GM23338 (cell line): ENCODE data around the gene CAMTA1. TPM values are rescaled to one million over a fixed set of nuclear protein-coding genes. Genes with fewer than 3 reads are reported as not detected.

Experiments used
- ATAC-seq: fragments of 200-7000 bp; cut with Tn5 transposase; 3 replicates; pipeline ENCODE4 v1.9.1; 2020
- DNase-seq: peaks from one replicate; pipeline ENCODE4 v3.0.0-alpha.2; 2015; ENCODE audit warnings: low spot score
- H2AFZ ChIP-seq: fragments of 200-600 bp; sonication (generic); 2 replicates; pipeline ENCODE4 v1.8.0; 2016; ENCODE audit warnings: antibody characterized with exemption, mild to moderate bottlenecking, moderate library complexity
- H3F3A ChIP-seq: fragments of 200-600 bp; sonication (generic); replicated peaks from 2 replicates; pipeline ENCODE4 v1.8.0; 2017; ENCODE audit warnings: antibody characterized with exemption, mixed run types, low read depth
- H3K27ac ChIP-seq: fragments of 200-600 bp; sonication (generic); 2 replicates; pipeline ENCODE4 v1.6.1; 2016; ENCODE audit warnings: low read depth
- H3K27me3 ChIP-seq: fragments of 200-600 bp; sonication (generic); 2 replicates; pipeline ENCODE4 v1.8.0; 2016; ENCODE audit warnings: mild to moderate bottlenecking, mixed run types, moderate library complexity; ENCODE audit not compliant: insufficient read depth
- H3K36me3 ChIP-seq: fragments of 200-600 bp; sonication (generic); 2 replicates; pipeline ENCODE4 v1.8.0; 2016; ENCODE audit warnings: mild to moderate bottlenecking; ENCODE audit not compliant: insufficient read depth
- H3K4me1 ChIP-seq: fragments of 200-600 bp; sonication (generic); 2 replicates; pipeline ENCODE4 v1.8.0; 2016; ENCODE audit warnings: mild to moderate bottlenecking, moderate library complexity; ENCODE audit not compliant: insufficient read depth
- H3K4me2 ChIP-seq: fragments of 200-600 bp; sonication (generic); 2 replicates; pipeline ENCODE4 v1.7.1; 2017; ENCODE audit warnings: mixed run types
- H3K4me3 ChIP-seq: fragments of 200-600 bp; sonication (generic); 2 replicates; pipeline ENCODE4 v1.6.1; 2016; ENCODE audit warnings: mixed run types
- H3K79me2 ChIP-seq: fragments of 200-600 bp; sonication (generic); replicated peaks from 2 replicates; pipeline ENCODE4 v1.8.0; 2017; ENCODE audit warnings: mild to moderate bottlenecking; ENCODE audit not compliant: insufficient read depth
- H3K9me2 ChIP-seq: fragments of 200-600 bp; sonication (generic); 2 replicates; pipeline ENCODE4 v1.8.0; 2017; ENCODE audit not compliant: insufficient read depth
- H4K20me1 ChIP-seq: fragments of 200-600 bp; sonication (generic); replicated peaks from 2 replicates; pipeline ENCODE4 v1.8.0; 2017; ENCODE audit warnings: mild to moderate bottlenecking; ENCODE audit not compliant: insufficient read depth
- H3K27ac Mint-ChIP-seq: 2 replicates; pipeline ENCODE4 v1.8.0; 2020; ENCODE audit warnings: inconsistent platforms, mild to moderate bottlenecking, moderate library complexity, mixed read lengths
- H3K27me3 Mint-ChIP-seq: 3 replicates; pipeline ENCODE4 v1.8.0; 2022; ENCODE audit warnings: low read depth, mild to moderate bottlenecking, moderate library complexity, mixed read lengths, inconsistent platforms; ENCODE audit not compliant: insufficient read depth, poor library complexity
- H3K36me3 Mint-ChIP-seq: 3 replicates; pipeline ENCODE4 v1.8.0; 2021; ENCODE audit warnings: low read depth, mild to moderate bottlenecking, inconsistent platforms, moderate library complexity, mixed read lengths
- H3K4me1 Mint-ChIP-seq: 3 replicates; pipeline ENCODE4 v1.8.0; 2020; ENCODE audit warnings: mild to moderate bottlenecking, inconsistent platforms, mixed read lengths
- H3K4me3 Mint-ChIP-seq: 3 replicates; pipeline ENCODE4 v1.8.0; 2021; ENCODE audit warnings: moderate library complexity, mild to moderate bottlenecking, inconsistent platforms, mixed read lengths
- H3K9me3 Mint-ChIP-seq: 3 replicates; pipeline ENCODE4 v1.8.0; 2020; ENCODE audit warnings: moderate library complexity, mild to moderate bottlenecking, inconsistent platforms, mixed read lengths
- CREB1 ChIP-seq: fragments of 250-450 bp; sonication (Bioruptor Pico); IDR thresholded peaks from 2 replicates; pipeline ENCODE4 v1.5.0; 2020; ENCODE audit warnings: low read depth, mild to moderate bottlenecking, moderate library complexity
- EZH2 ChIP-seq: fragments of 200-600 bp; sonication (generic); IDR thresholded peaks from one replicate; pipeline ENCODE4 v1.8.0; 2017; ENCODE audit warnings: antibody characterized with exemption, mild to moderate bottlenecking, low read depth; ENCODE audit not compliant: unreplicated experiment
- EZH2phosphoT487 ChIP-seq: fragments of 200-600 bp; sonication (generic); IDR thresholded peaks from one replicate; pipeline ENCODE4 v1.8.1; 2018; ENCODE audit warnings: antibody characterized with exemption; ENCODE audit not compliant: unreplicated experiment
- JUNB ChIP-seq: IDR thresholded peaks from one replicate; pipeline ENCODE4 v1.6.1; 2016; ENCODE audit warnings: antibody characterized with exemption; ENCODE audit not compliant: unreplicated experiment
- NANOG ChIP-seq: IDR thresholded peaks from 2 replicates; pipeline ENCODE4 v1.6.1; 2016; ENCODE audit warnings: antibody characterized with exemption, borderline replicate concordance
- POLR2AphosphoS5 ChIP-seq: IDR thresholded peaks from 2 replicates; pipeline ENCODE4 v1.6.1; 2016; ENCODE audit warnings: antibody characterized with exemption, low read depth
- STAT1 ChIP-seq: IDR thresholded peaks from one replicate; pipeline ENCODE4 v1.6.1; 2016; ENCODE audit warnings: antibody characterized with exemption; ENCODE audit not compliant: unreplicated experiment
- ZNF114 ChIP-seq: fragments of 250-450 bp; sonication (Bioruptor Pico); IDR thresholded peaks from 2 replicates; pipeline ENCODE4 v1.5.0; 2020; ENCODE audit warnings: mild to moderate bottlenecking, moderate library complexity
- ZNF331 ChIP-seq: fragments of 250-450 bp; sonication (Bioruptor Pico); IDR thresholded peaks from 2 replicates; pipeline ENCODE4 v1.5.0; 2020; ENCODE audit warnings: low read depth, mild to moderate bottlenecking, moderate library complexity
- polyA plus RNA-seq: library from polyadenylated mRNA; unstranded; fragments of >200 nt; fragmentation: Nextera tagmentation; extraction: Ambion mirVana; gene quantifications from 2 replicates; pipeline ENCODE4 v1.2.1, GENCODE V29; 2016
- total RNA-seq: library from RNA; depleted of rRNA; stranded (reverse); fragments of >200 nt; shearing (Covaris generic); gene quantifications from 2 replicates; pipeline ENCODE4 v1.2.3, GENCODE V29; 2014
- TF ChIP-seq, protein P1 (sequence below): IDR thresholded peaks from one replicate; pipeline ENCODE4 v1.6.1; 2018; ENCODE audit warnings: antibody characterized with exemption; ENCODE audit not compliant: unreplicated experiment
- TF ChIP-seq, protein P2 (sequence below): IDR thresholded peaks from 2 replicates; pipeline ENCODE4 v1.6.1; 2016; ENCODE audit warnings: antibody characterized with exemption
- TF ChIP-seq, protein P3 (sequence below), 2 experiments: fragments of 200-600 bp in 1 of 2; sonication (generic) in 1 of 2; conservative IDR thresholded peaks; 2 replicates each; pipeline versions ENCODE4 v1.5.1 to v1.6.1; 2016 to 2017; ENCODE audit warnings: antibody characterized with exemption in 2 of 2, low read depth in 2 of 2, mild to moderate bottlenecking in 2 of 2, moderate library complexity in 1 of 2

Gene CAMTA1
- total and polyA plus RNA-seq, 2 experiments from 2014 or later, result 115 to 519 TPM

DNA sequence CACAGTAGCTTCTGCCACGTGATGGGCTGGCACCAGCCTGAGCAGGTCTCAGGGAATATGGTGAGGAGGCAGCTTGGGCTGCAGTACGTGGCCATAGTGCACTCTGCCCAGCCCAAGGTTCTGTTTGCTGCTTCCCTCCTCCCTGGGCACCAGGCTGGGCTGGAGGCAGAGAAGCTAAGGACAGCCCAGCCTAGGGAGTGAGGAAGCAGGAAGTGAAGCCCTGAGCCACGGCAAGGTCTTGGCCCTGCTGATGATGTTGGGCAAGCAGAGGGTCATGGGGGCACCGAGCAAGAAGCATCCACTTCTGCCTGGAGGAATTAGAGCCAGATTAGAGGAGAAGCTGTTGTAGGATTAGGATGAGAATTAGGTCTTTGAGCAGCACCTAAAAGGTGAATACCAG lies 659.1 kb downstream of the CAMTA1 start:
- H3F3A ChIP-seq, result no peaks in the 10 kb centered on the region
- Mint-ChIP-seq H3K4me1 (no peaks in the 10 kb centered on the region), H3K9me3 (no peaks in the 10 kb centered on the region), H3K4me3 (no peak overlapping the region), H3K27me3 (peaks cover 2% of the 10 kb centered on the region), H3K27ac (no peak overlapping the region; the same call in 1 of the 2 replicates), H3K36me3 (no peaks in the 10 kb centered on the region)
- DNase-seq, result no peak
- no peak overlapping the region for H3K27ac ChIP-seq
- H3K4me1 ChIP-seq, result no peaks in the 10 kb centered on the region
- no peaks in the 10 kb centered on the region for H3K79me2 ChIP-seq
- no peak overlapping the region for H2AFZ ChIP-seq
- H3K9me2 ChIP-seq, result no peaks in the 10 kb centered on the region
- no peaks in the 10 kb centered on the region for H3K36me3 ChIP-seq
- no peak for ATAC-seq
- H3K4me2 ChIP-seq, result no peak overlapping the region
- no peaks in the 10 kb centered on the region for H4K20me1 ChIP-seq
- TF ChIP-seq, protein P1, sequence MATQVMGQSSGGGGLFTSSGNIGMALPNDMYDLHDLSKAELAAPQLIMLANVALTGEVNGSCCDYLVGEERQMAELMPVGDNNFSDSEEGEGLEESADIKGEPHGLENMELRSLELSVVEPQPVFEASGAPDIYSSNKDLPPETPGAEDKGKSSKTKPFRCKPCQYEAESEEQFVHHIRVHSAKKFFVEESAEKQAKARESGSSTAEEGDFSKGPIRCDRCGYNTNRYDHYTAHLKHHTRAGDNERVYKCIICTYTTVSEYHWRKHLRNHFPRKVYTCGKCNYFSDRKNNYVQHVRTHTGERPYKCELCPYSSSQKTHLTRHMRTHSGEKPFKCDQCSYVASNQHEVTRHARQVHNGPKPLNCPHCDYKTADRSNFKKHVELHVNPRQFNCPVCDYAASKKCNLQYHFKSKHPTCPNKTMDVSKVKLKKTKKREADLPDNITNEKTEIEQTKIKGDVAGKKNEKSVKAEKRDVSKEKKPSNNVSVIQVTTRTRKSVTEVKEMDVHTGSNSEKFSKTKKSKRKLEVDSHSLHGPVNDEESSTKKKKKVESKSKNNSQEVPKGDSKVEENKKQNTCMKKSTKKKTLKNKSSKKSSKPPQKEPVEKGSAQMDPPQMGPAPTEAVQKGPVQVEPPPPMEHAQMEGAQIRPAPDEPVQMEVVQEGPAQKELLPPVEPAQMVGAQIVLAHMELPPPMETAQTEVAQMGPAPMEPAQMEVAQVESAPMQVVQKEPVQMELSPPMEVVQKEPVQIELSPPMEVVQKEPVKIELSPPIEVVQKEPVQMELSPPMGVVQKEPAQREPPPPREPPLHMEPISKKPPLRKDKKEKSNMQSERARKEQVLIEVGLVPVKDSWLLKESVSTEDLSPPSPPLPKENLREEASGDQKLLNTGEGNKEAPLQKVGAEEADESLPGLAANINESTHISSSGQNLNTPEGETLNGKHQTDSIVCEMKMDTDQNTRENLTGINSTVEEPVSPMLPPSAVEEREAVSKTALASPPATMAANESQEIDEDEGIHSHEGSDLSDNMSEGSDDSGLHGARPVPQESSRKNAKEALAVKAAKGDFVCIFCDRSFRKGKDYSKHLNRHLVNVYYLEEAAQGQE, result no peak
- no peak for TF ChIP-seq CREB1 (CRISPR knock-in tag)
- TF ChIP-seq, protein P2, sequence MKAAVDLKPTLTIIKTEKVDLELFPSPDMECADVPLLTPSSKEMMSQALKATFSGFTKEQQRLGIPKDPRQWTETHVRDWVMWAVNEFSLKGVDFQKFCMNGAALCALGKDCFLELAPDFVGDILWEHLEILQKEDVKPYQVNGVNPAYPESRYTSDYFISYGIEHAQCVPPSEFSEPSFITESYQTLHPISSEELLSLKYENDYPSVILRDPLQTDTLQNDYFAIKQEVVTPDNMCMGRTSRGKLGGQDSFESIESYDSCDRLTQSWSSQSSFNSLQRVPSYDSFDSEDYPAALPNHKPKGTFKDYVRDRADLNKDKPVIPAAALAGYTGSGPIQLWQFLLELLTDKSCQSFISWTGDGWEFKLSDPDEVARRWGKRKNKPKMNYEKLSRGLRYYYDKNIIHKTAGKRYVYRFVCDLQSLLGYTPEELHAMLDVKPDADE, result no peak
- TF ChIP-seq NANOG, result no peak
- H3K4me3 ChIP-seq, result no peak overlapping the region
- H3K27me3 ChIP-seq, result no peaks in the 10 kb centered on the region

DNA sequence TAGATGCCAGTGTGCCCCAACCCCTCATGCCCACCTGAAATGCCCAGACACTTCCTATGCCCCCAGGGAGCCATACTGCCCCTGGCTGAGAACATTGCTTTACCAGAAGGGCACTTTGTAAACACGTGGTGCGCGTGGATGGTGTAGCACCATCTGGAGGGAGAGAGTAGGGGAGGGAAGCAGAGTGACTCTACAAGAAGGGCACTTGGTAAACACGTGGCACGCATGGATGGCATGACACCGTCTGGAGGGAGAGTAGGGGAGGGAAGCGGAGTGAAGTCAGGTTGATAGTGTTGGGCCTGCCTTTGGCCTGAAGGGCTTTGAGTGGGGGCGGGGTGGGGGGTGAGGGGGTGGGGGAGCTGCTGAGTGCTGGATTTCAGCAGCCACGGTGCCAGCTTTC lies 661.8 kb downstream of the CAMTA1 start:
- no peak overlapping the region for H2AFZ ChIP-seq
- H4K20me1 ChIP-seq, result no peaks in the 10 kb centered on the region
- no peaks in the 10 kb centered on the region for H3K9me2 ChIP-seq
- H3K79me2 ChIP-seq, result no peaks in the 10 kb centered on the region
- H3K27ac ChIP-seq, result no peak overlapping the region
- Mint-ChIP-seq H3K27me3 (no peaks in the 10 kb centered on the region), H3K9me3 (no peaks in the 10 kb centered on the region), H3K4me3 (no peak overlapping the region), H3K27ac (no peak overlapping the region), H3K36me3 (no peaks in the 10 kb centered on the region), H3K4me1 (peaks cover 6% of the 10 kb centered on the region; the same call in 2 of the 3 replicates)
- H3K4me2 ChIP-seq, result no peak overlapping the region
- ATAC-seq (no peak), DNase-seq (no peak)
- H3K27me3 ChIP-seq, result no peaks in the 10 kb centered on the region
- no peaks in the 10 kb centered on the region for H3K36me3 ChIP-seq
- no peak overlapping the region for H3K4me3 ChIP-seq
- no peaks in the 10 kb centered on the region for H3F3A ChIP-seq
- H3K4me1 ChIP-seq, result no peaks in the 10 kb centered on the region
- TF ChIP-seq POLR2AphosphoS5 (no peak), NANOG (no peak), STAT1 (no peak), EZH2 (no peak), CREB1 (CRISPR knock-in tag) (no peak), EZH2phosphoT487 (no peak), ZNF114 (CRISPR knock-in tag) (no peak), ZNF331 (CRISPR knock-in tag) (no peak), JUNB (no peak)
- TF ChIP-seq, protein P2, result no peak
- TF ChIP-seq, protein P3, sequence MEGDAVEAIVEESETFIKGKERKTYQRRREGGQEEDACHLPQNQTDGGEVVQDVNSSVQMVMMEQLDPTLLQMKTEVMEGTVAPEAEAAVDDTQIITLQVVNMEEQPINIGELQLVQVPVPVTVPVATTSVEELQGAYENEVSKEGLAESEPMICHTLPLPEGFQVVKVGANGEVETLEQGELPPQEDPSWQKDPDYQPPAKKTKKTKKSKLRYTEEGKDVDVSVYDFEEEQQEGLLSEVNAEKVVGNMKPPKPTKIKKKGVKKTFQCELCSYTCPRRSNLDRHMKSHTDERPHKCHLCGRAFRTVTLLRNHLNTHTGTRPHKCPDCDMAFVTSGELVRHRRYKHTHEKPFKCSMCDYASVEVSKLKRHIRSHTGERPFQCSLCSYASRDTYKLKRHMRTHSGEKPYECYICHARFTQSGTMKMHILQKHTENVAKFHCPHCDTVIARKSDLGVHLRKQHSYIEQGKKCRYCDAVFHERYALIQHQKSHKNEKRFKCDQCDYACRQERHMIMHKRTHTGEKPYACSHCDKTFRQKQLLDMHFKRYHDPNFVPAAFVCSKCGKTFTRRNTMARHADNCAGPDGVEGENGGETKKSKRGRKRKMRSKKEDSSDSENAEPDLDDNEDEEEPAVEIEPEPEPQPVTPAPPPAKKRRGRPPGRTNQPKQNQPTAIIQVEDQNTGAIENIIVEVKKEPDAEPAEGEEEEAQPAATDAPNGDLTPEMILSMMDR (conservative IDR thresholded peaks at IDR 0.05; ENCODE audit: low read depth in 2 of 2), result no peak
- TF ChIP-seq, protein P1, result no peak
